NCI-H146 (cell line): Measurements from ENCODE around the gene SLC9A8.

ENCODE experiments used
- DNase-seq: peaks from one replicate; lab custom pipeline; 2025; lab: John Stamatoyannopoulos, UW

Gene SLC9A8

GRCh38 chr20:49918446-49918845, 105.8 kb downstream of the SLC9A8 start:
- no peak for DNase-seq

- DNase-seq: no peak
These were observed 106.4 kb downstream of the SLC9A8 start for GRCh38 chr20:49919009-49919408.

GRCh38 chr20:49919461-49919860, 106.8 kb downstream of the SLC9A8 start:
- no peak for DNase-seq

- DNase-seq: no peak
These were observed 111.6 kb downstream of the SLC9A8 start for GRCh38 chr20:49924247-49924646.

GRCh38 chr20:49925901-49926454, 113.3 kb downstream of the SLC9A8 start:
- no peak for DNase-seq

- peak; percentile 86 for DNase-seq
These were observed 115.9 kb downstream of the SLC9A8 start for GRCh38 chr20:49928411-49929141.

- DNase-seq: no peak
These were observed 116.5 kb downstream of the SLC9A8 start for GRCh38 chr20:49929142-49929494.

GRCh38 chr20:49935746-49936152, 123.1 kb downstream of the SLC9A8 start:
- no peak for DNase-seq

GRCh38 chr20:49936153-49937026, 123.8 kb downstream of the SLC9A8 start, which contains the start of gene RNF114:
TSS of gene RNF114 (plus strand) at chr20:49936397. CDS start at chr20:49936413, 16 bp downstream.
- peak; percentile 94 for DNase-seq

- no peak for DNase-seq
These were observed 124.7 kb downstream of the SLC9A8 start for GRCh38 chr20:49937027-49937929.

GRCh38 chr20:49938173-49939163, 125.8 kb downstream of the SLC9A8 start:
- DNase-seq: no peak

GRCh38 chr20:49941456-49941855, 128.8 kb downstream of the SLC9A8 start:
- no peak for DNase-seq
